SU-DHL-6 (cell line): ENCODE measurements around the gene SLC6A12.

Source experiments
- H2AFZ ChIP-seq: fragments of 200-600 bp; sonication (generic); 2 replicates; pipeline ENCODE4 v1.6.1; 2014; ENCODE audit warnings: low read depth, mild to moderate bottlenecking, moderate library complexity, mixed read lengths, antibody characterized with exemption, low read length; ENCODE audit not compliant: severe bottlenecking
- H3F3A ChIP-seq: fragments of 200-600 bp; shearing (Covaris generic); 2 replicates; pipeline ENCODE4 v1.6.0; 2016; ENCODE audit warnings: antibody characterized with exemption, mild to moderate bottlenecking; ENCODE audit not compliant: insufficient read depth
- H3K27ac ChIP-seq: fragments of 200-600 bp; sonication (generic); 2 replicates; pipeline ENCODE4 v1.5.1; 2016; ENCODE audit warnings: low read depth, mild to moderate bottlenecking, low read length, moderate library complexity, mixed read lengths
- H3K27me3 ChIP-seq: fragments of 200-600 bp; sonication (generic), shearing (Covaris generic); 2 replicates; pipeline ENCODE4 v1.6.0; 2014; ENCODE audit warnings: mild to moderate bottlenecking, low read length
- H3K36me3 ChIP-seq: fragments of 200-600 bp; sonication (generic); 2 replicates; pipeline ENCODE4 v1.6.1; 2014; ENCODE audit warnings: mild to moderate bottlenecking, low read length, mixed read lengths
- H3K4me2 ChIP-seq: fragments of 300-600, 200-600 bp; shearing (Covaris generic), sonication (generic); 2 replicates; pipeline ENCODE4 v1.6.0; 2014; ENCODE audit warnings: low read length, low read depth, mild to moderate bottlenecking; ENCODE audit not compliant: poor library complexity, severe bottlenecking
- H3K4me3 ChIP-seq: fragments of 200-600 bp; sonication (generic); 2 replicates; pipeline ENCODE4 v1.5.1; 2014; ENCODE audit warnings: antibody characterized with exemption, low read length, mild to moderate bottlenecking, mixed read lengths; ENCODE audit not compliant: insufficient read depth, poor library complexity, severe bottlenecking
- H3K79me2 ChIP-seq: fragments of 200-600 bp; sonication (generic); 2 replicates; pipeline ENCODE4 v1.6.1; 2014; ENCODE audit warnings: mild to moderate bottlenecking, low read length, moderate library complexity; ENCODE audit not compliant: insufficient read depth
- H3K9ac ChIP-seq: fragments of 200-600 bp; sonication (generic); 2 replicates; pipeline ENCODE4 v1.7.0; 2014; ENCODE audit warnings: mild to moderate bottlenecking, low read length
- H3K9me2 ChIP-seq: fragments of 200-600 bp; sonication (generic); replicated peaks from 2 replicates; pipeline ENCODE4 v1.6.1; 2014; ENCODE audit warnings: low read length; ENCODE audit not compliant: insufficient read depth
- H3K9me3 ChIP-seq: fragments of 200-600 bp; sonication (generic); 2 replicates; pipeline ENCODE4 v1.6.1; 2014; ENCODE audit warnings: low read length, mixed read lengths; ENCODE audit not compliant: insufficient read depth
- H4K20me1 ChIP-seq: fragments of 200-600 bp; sonication (generic); 2 replicates; pipeline ENCODE4 v1.6.1; 2014; ENCODE audit warnings: low read depth, mild to moderate bottlenecking, antibody characterized with exemption, low read length, moderate library complexity, mixed read lengths
- CTCF ChIP-seq: fragments of 200-600 bp; sonication (generic); IDR thresholded peaks from one replicate; pipeline ENCODE4 v1.5.1; 2017; ENCODE audit warnings: antibody characterized with exemption, mild to moderate bottlenecking, low read length, moderate library complexity; ENCODE audit not compliant: insufficient read depth, poor library complexity, severe bottlenecking
- EZH2phosphoT487 ChIP-seq: fragments of 200-600 bp; sonication (generic), shearing (Covaris generic); conservative IDR thresholded peaks from 2 replicates; pipeline ENCODE4 v1.6.1; 2018; ENCODE audit warnings: mild to moderate bottlenecking, antibody characterized with exemption, low read length, moderate library complexity, mixed read lengths

Gene SLC6A12

DNA sequence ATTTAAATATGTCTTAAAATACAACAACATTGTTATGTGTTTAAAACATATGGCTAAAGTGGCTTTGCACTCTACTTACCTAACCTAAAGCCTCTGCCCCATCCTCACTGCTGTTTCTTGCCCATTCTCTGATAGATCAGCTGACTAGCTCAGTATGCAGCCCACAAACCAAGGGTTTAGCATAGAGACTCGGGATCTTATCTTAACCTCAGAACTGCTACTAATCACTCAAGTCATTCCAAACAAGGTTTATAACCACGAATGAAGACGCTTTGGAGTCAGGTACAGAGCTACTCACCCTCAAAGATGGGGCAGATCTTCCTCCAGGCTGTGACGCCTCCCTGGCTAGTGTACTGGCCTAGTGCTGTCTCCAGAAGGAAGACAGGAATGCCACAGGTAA is 29.4 kb upstream of the SLC6A12 start:
- H3K9me2 ChIP-seq, result no peaks in the 10 kb centered on the region
- no peaks in the 10 kb centered on the region for H4K20me1 ChIP-seq
- no peak overlapping the region for H3K4me3 ChIP-seq
- H2AFZ ChIP-seq, result no peak overlapping the region
- H3K36me3 ChIP-seq, result no peaks in the 10 kb centered on the region
- H3K9ac ChIP-seq, result no peak overlapping the region
- H3K9me3 ChIP-seq, result peaks cover 6% of the 10 kb centered on the region; the same call in 1 of the 2 replicates
- H3K79me2 ChIP-seq, result no peaks in the 10 kb centered on the region
- H3K27ac ChIP-seq, result no peak overlapping the region
- H3K4me2 ChIP-seq, result no peak overlapping the region
- 0 out of 2 replicates have a peak, but pooled peaks cover 3% of the 10 kb centered on the region for H3K27me3 ChIP-seq
- no peaks in the 10 kb centered on the region for H3F3A ChIP-seq
- TF ChIP-seq EZH2phosphoT487 (no peak), CTCF (no peak)

DNA sequence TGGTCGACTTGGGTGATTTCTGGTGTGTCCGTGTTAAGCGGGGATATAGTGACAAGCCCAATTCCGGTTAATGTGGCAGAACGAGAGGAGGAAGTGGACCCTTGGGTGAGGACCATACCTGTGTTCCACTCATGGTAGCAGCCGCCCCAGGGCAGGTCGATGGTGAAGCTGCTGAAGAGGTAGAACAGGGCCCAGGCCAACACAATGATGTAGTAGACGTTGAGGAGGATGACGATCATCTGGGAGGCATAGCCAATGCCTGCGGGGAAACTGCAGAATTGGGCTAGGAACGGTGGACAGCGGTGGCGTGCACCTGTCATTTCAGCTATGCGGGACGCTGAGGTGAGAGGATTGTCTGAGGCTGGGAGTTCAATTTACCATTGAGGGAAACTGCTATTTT is 28.5 kb upstream of the SLC6A12 start:
- Histone ChIP-seq H3K4me2 (no peak overlapping the region), H2AFZ (no peak overlapping the region), H3K4me3 (no peak overlapping the region), H3K79me2 (no peaks in the 10 kb centered on the region), H3K9me3 (peaks cover 9% of the 10 kb centered on the region), H3K36me3 (no peaks in the 10 kb centered on the region), H3K9me2 (no peaks in the 10 kb centered on the region), H3K9ac (no peak overlapping the region), H4K20me1 (no peaks in the 10 kb centered on the region), H3F3A (no peaks in the 10 kb centered on the region), H3K27me3 (0 out of 2 replicates have a peak, but pooled peaks cover 5% of the 10 kb centered on the region), H3K27ac (no peak overlapping the region)
- no peak for TF ChIP-seq CTCF
- TF ChIP-seq EZH2phosphoT487, result no peak

DNA sequence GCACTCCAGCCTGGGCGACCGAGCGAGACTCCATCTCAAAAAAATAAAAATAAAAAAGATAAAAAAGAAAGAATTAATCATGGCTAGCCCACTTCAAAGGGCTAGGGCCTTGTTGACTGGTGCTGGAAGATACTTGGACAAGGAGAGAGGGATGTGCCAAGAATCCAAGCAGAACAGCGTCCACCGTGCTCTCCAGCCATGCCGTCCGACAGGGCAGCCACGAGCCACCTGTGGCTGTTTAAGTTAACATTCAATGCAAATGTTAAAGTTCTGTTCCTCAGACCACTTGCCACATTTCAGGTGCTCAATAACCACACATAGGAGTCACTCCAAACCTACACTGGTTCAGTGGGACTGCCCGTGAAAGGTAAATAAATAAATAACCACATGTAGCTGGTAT is 27.3 kb upstream of the SLC6A12 start:
- Histone ChIP-seq H2AFZ (no peak overlapping the region), H4K20me1 (no peaks in the 10 kb centered on the region), H3K9ac (no peak overlapping the region), H3K9me2 (no peaks in the 10 kb centered on the region), H3K4me2 (no peak overlapping the region), H3F3A (no peaks in the 10 kb centered on the region), H3K27ac (no peak overlapping the region), H3K79me2 (no peaks in the 10 kb centered on the region), H3K27me3 (0 out of 2 replicates have a peak, but pooled peaks cover 2% of the 10 kb centered on the region), H3K36me3 (no peaks in the 10 kb centered on the region), H3K9me3 (peaks cover 16% of the 10 kb centered on the region), H3K4me3 (no peak overlapping the region)
- TF ChIP-seq CTCF (no peak), EZH2phosphoT487 (no peak)

DNA sequence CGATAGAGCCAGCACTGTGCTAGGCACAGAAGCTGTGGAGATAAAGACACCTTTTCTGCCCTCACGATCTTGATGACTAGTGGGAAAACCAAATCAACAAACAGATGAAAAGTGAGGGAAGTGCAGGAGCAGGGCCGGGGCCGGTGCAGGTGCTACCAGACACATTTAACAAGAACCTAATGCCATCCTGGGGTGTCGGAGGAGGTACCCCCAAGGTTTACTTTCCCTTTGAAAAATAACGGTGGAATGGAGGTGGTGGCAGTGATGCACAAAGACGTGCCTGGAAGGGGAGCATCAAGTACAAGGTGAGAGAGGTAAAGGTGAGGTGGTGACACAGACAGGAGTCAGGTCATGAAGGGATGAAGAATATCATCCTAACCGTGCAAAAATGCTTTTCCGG is 26.6 kb upstream of the SLC6A12 start:
- no peak overlapping the region for H3K9ac ChIP-seq
- H3F3A ChIP-seq, result no peaks in the 10 kb centered on the region
- TF ChIP-seq EZH2phosphoT487 (no peak), CTCF (no peak)
- no peaks in the 10 kb centered on the region for H4K20me1 ChIP-seq
- peaks cover 16% of the 10 kb centered on the region for H3K9me3 ChIP-seq
- no peaks in the 10 kb centered on the region for H3K9me2 ChIP-seq
- no peaks in the 10 kb centered on the region for H3K79me2 ChIP-seq
- H3K27me3 ChIP-seq, result 0 out of 2 replicates have a peak, but pooled peaks cover 2% of the 10 kb centered on the region
- no peak overlapping the region for H3K4me2 ChIP-seq
- H3K4me3 ChIP-seq, result no peak overlapping the region
- H3K27ac ChIP-seq, result no peak overlapping the region
- H2AFZ ChIP-seq, result no peak overlapping the region
- no peaks in the 10 kb centered on the region for H3K36me3 ChIP-seq
